GM18907 (cell line): ENCODE measurements around the gene ERICH6.

Source experiments
- ATAC-seq: cut with Tn5 transposase; IDR thresholded peaks from one replicate; pipeline ENCODE4 v1.9.1; 2021; ENCODE audit warnings: mild to moderate bottlenecking, moderate library complexity; ENCODE audit not compliant: unreplicated experiment

ERICH6 gene

DNA sequence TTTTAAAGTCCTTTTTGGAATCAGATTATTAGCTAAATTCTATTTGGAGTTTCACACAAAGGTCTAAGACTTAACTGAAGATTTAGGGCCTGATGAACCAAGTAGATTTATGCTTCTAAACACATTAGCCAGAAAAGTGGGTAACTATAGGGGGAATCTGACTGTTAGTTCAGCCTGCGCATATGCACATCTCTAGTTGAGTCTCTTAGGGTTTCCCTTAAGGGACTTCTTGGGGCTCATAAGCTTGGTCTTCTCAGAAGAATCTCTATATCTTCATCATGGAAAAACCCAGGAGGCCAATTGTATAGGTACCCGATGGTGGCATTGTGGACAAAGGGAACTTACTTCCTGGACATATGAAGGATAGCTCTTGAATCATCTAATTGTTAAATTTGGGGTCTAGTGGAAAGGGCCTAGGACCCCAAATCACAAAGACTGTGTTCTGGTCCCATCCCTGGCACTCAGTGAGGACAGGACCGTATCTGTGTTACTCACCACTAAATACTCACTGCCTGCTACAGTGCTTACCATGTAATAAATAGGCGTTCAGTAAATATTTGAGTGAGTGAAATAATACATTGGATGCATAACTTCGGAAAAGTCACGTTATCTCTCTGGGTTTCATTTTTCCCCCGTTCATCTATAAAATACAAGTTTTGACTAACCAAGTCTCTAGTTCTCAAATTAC, 83.6 kb downstream of the ERICH6 start:
- ATAC-seq = no peak

- no peak for ATAC-seq
Measured at GRCh38 chr3:150613709-150614480, 89.8 kb downstream of the ERICH6 start.

- no peak for ATAC-seq
Measured at GRCh38 chr3:150613034-150613433, 90.7 kb downstream of the ERICH6 start.

DNA sequence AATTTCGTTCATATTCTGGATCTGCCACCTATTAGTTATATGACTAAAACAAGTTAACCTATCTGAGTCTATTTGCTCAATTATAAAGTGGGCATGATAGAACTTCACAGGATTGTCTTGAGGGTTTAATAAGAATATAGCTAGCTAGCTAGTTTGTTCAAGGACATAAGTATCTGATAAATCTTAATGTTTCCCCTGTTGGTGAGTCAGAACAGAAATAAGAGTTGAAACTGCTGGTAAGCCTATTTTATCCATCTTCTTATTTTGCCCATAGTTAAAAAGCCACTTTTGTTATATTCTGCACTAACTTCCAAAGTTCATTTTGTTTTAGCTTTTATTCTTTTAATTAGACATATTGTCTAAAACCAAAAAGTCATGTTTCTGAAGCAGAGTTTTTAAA, 91.2 kb downstream of the ERICH6 start:
- ATAC-seq = no peak

- no peak for ATAC-seq
Measured at GRCh38 chr3:150611666-150612065, 92.1 kb downstream of the ERICH6 start.

DNA sequence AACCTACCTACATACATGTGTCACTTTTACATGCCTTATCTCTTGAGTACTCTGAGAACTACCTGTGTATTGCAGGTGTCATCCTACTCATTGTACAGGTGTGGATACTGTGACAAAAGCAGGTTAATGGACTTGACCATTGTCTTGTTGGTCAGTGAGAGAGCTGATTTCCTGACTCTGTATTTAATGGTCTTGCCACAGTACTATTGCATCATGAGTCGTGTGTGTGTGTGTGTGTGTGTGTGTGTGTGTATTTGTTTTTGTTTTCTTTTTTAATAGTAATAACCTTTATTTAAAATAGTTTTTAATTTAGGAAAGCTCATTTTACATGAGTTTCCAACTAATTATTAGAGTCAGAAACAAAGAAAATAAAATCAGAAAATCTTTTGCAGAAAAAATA, 92.9 kb downstream of the ERICH6 start:
- no peak for ATAC-seq

DNA sequence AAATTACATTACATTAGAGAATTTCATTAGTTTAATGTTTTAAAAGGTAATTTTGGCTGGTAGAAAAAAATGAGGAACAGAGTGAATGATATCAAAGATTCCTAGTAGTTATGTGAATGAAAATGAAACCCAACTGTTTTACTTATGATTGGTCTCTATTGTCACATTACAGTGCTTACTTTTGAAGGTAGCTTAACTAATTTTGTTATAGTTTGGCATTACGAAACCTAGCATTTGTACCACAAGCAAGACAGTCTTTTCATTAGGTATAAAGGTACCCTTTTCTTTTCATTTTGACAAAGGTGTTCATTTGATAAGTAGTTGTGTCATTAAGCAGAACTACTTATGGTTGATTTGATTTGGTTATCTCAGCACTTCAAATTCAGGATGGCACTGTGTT, 93.7 kb downstream of the ERICH6 start:
- no peak for ATAC-seq
